ENCODE data around the gene ENKUR.

DNA sequence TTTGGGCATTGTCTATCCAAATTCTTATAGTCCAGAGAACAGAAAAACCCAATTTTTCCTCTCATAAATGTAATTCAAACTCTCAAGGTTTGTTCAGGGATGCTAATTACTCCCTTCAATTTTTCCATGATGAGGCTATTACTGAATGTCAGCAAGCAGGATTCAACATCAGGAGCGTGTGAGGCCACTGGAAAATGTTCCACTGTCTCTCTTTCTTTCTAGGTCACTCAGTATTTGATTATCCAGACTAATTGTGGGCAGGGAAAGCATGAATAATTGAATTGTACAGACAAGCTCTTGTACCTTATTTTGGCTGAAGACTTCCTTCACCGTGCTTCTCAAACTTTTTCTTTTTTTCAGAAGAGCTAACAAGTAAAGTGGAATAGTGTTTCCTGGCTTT, 31.1 kb upstream of the ENKUR start:
- TF ChIP-seq CTCF (IDR thresholded peaks at IDR 0.05) (no peak), EP300 (IDR thresholded peaks at IDR 0.05) (no peak)

All from tibial nerve (tissue), 4 donors.